NCI-H446 (cell line): ENCODE measurements around the gene NETO1.
A peak's percentile ranks its signal among the peaks of the same experiment; 100 is the strongest.

Source experiments
- DNase-seq, 2 experiments: peaks; one replicate each; lab custom pipeline; 2025; lab: John Stamatoyannopoulos, UW

The NETO1 gene

DNA sequence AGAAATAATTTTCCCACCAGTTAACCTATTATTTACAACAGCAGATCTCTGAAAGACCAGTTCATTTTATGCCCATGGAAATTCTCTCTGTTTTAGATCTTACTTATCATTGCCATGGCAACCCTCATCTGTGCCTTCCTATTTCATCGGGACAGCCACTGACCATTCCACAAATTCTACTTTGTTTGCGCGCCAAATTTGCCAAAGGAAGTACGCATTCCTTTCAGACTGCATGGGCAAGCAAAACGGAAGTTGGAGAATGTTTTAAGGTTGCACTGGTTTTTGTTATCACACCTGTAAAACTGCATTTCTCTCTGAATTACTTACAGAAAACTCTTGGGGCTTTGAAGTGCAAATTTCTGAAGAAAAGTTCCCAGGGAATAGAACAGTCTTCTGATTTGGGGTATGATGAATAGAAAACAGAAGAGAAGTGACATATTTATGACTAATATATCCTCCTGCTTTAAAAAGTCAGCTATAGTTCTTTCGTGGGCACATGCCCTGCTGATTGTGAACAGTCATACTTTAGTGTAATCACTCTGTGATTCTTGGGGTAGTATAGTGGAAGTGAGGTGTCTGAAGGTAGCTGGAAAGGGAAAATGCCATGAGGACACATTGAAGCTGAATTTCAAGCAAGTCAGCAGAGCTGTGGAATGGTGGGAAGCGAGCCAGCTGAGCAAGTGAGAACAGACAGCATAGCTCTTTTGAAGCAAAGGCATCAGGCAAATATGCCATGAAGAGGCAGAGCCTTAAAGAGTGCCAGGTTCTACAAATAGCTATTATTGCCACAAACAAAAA, 20.9 kb downstream of the NETO1 start:
- DNase-seq: peak; percentile 11 to 50

DNA sequence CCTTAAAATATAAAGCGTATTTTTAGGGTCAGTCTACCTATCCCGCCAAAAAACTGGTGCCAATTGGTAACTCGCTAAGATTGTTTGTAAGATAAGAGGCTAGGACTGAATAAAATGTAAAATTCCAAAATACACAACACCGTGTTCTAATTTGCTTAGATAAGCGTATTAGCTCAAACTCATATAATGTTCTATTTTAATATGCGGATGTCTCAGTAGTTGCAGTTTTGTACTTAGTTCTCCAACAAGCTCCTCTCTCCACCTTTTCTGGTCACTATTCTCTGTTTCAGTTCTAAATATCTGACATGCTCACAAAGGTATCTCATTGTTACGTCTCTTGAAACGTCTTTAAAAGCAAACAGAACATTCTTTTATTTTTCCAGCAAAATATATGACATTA, 24.0 kb downstream of the NETO1 start:
- DNase-seq: no peak

DNA sequence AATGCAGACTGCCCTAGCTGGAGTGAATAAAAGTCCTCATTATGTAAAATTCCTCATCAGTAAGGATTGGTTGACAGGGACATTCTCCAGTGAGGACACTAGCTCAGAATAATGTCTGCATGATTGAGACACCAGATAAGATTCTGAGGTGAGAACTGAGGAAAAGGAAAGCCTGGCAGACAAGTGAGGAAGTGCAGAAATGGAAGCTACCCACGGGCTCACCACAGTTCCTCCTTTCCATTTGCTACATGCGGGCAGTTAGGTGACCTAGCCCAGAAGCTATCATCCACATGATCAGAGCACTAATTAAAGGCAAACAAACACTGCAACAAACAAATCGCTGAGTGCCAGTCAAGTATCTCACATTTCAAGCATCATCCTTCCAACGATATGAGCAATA, 27.7 kb downstream of the NETO1 start:
- DNase-seq: no peak

DNA sequence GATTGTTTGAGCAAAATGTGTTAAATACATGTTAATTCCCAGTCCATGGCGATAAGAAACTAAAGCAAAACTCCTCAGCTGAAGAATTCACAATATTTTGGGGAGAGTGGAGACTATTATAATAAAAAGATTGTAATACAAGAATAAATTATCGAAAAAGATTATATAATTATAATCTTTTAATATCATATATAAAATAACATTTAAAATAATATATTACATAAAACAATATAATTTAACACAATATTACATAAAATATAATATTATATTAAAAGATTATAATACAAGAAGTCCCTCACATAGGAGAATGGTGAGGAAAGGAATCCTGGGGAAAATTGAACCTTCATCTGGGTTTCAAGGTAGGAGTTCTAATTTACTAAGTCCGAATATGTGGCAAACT, 33.1 kb downstream of the NETO1 start:
- no peak for DNase-seq

GRCh38 chr18:72833471-72833870, 34.3 kb downstream of the NETO1 start:
- no peak for DNase-seq

DNA sequence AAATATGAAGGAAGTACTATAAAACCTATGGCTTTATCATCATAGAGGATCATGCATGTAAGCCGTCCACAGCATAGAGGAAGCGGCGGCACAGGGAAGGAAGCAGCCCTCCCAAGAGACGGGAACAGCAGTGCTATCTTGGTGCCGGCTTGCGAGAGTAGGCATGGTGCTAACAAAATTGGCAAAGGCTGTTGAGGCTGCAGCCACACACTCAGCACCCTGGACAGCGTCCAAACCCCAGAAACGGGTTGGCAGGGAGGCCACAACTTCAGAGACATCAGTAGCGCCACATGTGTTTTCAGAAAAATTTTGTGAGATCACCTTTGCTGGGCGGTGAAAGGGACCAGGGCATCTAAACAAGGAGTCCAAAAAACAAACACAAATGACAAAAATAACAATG, 37.7 kb downstream of the NETO1 start:
- peak; percentile 59 to 92 for DNase-seq

GRCh38 chr18:72828601-72829000, 39.2 kb downstream of the NETO1 start:
- no peak for DNase-seq

- peak; percentile 50 to 66 for DNase-seq
These were observed 41.1 kb downstream of the NETO1 start for GRCh38 chr18:72826736-72827135.

- no peak for DNase-seq
These were observed 44.4 kb downstream of the NETO1 start for GRCh38 chr18:72823345-72823744.

DNA sequence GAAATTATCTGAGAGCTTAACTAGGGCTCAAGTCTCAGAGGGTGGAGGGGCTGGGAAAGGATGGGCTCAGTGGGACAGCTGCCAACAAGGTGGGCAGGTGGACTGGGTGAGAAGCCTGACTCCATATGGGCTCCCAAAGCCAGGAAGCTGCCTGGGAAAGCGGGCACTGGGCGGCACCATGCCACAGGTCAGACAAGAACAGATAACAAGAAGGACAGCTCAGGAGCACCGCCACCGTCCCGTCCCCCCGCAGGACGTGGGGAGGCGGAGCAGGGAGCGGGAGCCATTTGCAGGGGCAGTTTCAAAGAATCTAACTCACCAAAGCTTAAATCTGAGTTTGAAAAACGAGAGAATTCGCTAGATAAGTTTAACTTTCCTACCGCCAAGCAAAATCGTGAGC, 45.6 kb downstream of the NETO1 start:
- no peak for DNase-seq

DNA sequence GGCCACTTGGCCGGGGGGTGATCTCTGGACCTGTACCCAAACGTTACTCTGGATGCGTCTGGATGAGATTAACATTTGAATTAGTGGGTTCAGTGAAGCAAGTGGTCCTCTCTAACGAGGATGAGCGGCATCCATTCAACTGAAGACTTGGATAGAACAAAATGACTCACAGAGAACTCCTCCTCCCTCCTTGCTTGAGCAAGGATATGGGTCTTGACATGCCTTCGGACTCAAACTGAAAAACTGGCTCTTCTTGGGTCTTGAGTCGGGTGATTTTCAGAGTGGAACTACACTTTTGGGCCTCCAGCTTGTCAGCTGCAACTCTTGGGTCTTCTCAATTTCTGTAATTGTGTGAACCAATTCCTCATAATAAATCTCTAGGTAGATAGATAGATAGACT, 47.2 kb downstream of the NETO1 start:
- no peak for DNase-seq

DNA sequence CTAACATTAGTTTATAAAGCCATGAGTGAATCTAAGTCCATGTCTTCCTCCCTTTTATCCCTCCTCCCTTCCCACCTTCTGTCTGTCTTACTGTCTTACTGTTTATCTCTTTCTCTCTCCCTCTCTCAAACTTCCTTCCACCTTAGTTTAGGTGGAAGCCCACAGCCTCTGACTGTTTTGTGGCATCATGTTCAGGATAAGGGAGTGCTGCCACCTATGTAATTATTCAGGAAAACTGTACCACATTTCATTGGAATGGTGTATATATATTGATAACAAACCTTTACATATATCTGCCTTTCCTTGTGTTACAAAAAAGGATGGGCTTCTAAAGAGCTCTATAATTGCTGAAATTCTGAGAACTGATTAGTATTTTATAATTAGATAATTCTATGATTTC, 48.7 kb downstream of the NETO1 start:
- no peak for DNase-seq

DNA sequence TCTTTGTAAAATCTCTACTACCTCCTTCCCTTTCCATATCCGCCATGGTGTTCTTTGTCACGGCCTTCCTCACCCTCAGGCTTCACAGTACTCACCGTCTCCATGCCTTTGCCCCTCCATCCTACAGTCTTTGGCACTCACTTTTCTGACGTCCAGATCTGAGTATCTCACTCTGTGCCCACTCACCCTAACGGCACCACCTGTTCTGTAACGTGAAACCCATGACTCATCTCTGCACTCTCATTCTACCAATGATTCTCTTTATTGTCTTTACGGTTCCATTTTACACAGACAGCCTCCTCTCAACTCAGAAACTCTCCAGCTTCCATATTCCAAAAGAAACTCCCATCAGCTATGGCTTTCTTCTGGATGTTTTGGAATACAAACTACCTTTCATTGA, 56.7 kb downstream of the NETO1 start:
- peak; percentile 28 to 80 for DNase-seq

GRCh38 chr18:72808680-72809079, 59.1 kb downstream of the NETO1 start:
- DNase-seq: peak; percentile 70 to 91

GRCh38 chr18:72799106-72799505, 68.7 kb downstream of the NETO1 start:
- DNase-seq: no peak

- DNase-seq: no peak
These were observed 84.3 kb downstream of the NETO1 start for GRCh38 chr18:72783530-72783929.

DNA sequence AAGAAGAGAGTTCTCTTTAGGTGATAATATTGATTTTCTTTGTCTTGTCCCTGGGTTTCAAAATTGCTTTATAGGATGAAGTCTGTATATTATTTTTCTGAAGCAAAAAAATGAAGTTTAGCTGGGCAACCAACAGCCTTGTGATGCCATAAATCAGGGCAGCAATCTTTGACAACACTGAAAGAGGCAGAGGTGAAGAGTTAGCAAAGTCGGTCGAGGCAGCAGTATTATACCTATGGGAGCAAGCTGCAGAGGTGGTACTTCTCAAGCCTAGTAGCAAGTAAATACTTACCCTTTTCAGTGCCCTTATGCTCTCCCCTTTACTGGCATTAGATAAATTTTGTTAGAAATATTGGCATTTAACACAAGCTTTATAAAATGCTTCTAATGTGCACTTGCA, 92.9 kb downstream of the NETO1 start:
- no peak for DNase-seq

DNA sequence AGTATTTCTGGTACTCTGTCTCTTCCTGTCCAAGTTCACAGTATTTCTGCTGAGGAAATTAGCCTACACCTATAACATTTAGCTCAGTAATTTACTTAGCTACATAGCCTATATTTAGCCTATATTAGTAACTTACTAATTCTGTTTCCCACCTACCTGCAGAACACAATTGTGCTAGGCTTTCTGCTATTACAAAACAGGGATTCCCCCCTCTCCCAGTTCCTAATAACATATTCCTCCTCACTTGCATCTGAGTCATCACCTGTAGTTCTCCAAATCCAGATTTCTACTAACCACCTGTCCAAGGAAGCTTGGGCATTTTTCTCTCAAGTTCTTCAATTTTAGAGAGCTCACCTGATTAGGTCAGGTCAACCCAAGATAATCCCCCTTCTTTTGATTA, 94.9 kb downstream of the NETO1 start:
- DNase-seq: no peak

DNA sequence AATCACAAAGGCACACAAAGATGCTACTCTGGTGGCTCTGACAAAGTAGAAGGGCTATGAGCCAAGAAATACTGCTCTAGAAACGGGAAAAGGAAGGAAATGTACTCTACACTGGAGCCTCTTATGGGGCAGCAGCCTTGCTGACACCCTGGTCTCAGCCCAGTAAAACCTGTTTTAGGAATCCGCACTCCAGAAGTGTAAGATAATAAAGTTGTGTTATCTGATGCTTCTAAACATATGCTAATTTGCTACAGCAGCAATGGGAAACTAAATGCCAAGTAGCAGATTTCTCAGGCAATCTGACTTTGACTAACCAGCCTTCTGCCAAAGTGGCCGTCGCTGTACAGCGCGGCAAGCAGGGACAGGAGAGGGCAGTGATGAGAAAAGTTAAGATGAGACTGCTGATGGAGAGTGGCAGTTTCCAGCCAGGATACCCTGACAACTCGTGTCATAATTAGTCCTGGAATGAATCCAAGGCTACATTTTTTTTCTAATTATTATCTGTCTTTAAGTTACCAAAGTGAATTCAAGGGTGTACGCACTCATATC, 99.0 kb downstream of the NETO1 start:
- DNase-seq: peak in 1 of 2 experiments; percentile 40

GRCh38 chr18:72762515-72763122, 105.2 kb downstream of the NETO1 start:
- peak; percentile 31 to 78 for DNase-seq

GRCh38 chr18:72752220-72752619, 115.6 kb downstream of the NETO1 start:
- no peak for DNase-seq

DNA sequence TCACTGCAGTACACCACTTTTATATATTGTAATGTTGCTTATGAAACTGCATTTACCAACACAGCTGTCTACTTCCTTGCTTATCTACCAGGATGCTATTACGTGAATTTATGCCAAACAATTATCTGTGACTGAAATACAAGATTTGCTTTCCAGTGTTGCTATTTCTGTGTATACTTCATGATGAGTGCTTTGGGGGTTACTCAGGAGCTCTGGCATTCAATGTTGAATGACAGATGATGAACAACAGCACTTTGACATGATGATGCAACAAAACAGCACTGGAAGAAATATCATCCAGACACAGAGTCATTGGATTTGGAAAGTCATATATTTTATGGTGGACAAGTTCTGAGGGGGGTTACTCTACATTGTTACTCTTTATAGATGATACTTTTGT, 125.8 kb downstream of the NETO1 start:
- no peak for DNase-seq

DNA sequence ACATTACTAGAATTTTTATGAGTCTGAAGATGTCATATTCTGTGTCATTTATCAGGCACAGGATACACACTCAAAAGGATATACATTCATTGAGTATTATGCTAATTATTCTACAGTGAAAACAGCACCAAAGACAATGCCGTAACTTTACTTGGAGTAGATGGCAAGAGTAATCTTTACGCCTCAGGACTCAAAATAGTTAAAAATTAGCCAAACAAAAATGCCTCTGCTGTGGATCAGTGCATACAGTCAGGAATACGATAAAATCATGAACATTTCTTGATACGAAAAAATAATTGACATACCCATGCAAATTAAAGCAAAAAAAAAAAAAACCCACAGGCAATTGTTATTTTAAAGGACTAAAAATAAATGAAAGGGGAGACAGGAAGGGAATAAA, 129.7 kb downstream of the NETO1 start:
- DNase-seq: no peak

GRCh38 chr18:72727776-72728175, 140.0 kb downstream of the NETO1 start:
- no peak for DNase-seq
